H7 (cell line): ENCODE results near the gene KCNS1. TPM values are rescaled to one million over a fixed set of nuclear protein-coding genes. Genes with fewer than 3 reads are reported as not detected.

Experiments used
- DNase-seq: peaks from one replicate; pipeline ENCODE4 v3.0.0; 2012
- H3K27me3 ChIP-seq: 2 replicates; pipeline ENCODE4 v1.6.0; 2011; ENCODE audit warnings: mild to moderate bottlenecking, low read length; ENCODE audit not compliant: control insufficient read depth, insufficient read depth
- H3K36me3 ChIP-seq: replicated peaks from 2 replicates; pipeline ENCODE4 v1.5.1; 2011; ENCODE audit warnings: low read length; ENCODE audit not compliant: control insufficient read depth, insufficient read depth
- H3K4me3 ChIP-seq: 2 replicates; pipeline ENCODE4 v1.5.1; 2011; ENCODE audit warnings: low read depth, mild to moderate bottlenecking, control low read depth, low read length, moderate library complexity; ENCODE audit not compliant: insufficient read depth
- total RNA-seq: library from RNA; depleted of rRNA; stranded (reverse); fragments of >200 nt; shearing (Covaris generic); gene quantifications from 2 replicates; pipeline ENCODE4 v1.2.3, GENCODE V29; 2014

KCNS1 gene
- total RNA-seq, 1 experiment from 2014 or later, result 0.59 TPM

DNA sequence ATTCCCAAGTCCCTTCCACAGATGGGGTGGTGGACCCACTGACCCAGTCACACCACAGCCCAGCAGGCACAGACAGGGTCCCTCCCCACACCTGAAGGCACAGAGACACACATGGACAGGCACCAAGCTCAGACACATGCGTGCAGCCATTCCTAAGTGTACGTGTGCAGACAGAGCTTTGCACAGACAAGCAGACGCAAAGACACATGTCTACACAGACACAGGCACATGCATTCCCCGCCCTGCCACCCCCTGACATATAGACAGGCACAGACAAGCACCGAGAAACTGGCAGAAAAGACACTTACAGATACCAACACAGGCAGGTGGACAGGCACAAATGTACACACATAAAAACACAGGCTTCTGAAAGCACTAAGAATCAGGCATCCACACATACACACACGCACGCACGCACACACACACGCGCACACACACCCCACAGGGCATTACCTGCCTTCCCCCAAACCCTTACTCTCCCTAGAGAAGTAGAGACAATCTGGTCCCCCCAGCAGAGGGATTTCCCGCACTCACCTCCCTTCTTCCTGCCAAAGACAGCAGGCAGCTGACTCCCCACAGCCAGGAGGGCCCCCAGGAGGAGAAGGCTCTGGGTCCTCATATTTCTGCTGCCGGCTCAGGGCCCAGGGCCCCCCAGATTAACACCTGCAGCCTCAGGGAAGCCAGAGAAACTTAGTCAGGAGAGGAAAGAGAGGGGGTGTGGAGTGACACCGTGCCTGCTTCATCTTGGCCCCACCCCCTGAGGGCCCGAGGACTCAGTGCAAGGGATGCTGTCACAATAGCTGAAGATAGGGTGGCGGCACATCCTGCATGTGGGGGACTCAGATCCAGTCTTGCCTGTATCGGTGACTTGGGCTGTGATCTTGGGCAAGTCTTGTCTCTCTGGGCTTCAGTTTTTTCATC lies 13.8 kb upstream of the KCNS1 start, which contains the start of gene WFDC5:
Gene WFDC5 (minus strand): TSS at position 710 of the 921 bp plus-strand sequence. CDS start 91 bp downstream, at position 619.
- DNase-seq, result peak; percentile 62
- Histone ChIP-seq H3K36me3 (no peaks in the 10 kb centered on the region), H3K4me3 (no peak within 1 kb of the TSS), H3K27me3 (no peaks in the 10 kb centered on the region; the same call in 1 of the 2 replicates)

DNA sequence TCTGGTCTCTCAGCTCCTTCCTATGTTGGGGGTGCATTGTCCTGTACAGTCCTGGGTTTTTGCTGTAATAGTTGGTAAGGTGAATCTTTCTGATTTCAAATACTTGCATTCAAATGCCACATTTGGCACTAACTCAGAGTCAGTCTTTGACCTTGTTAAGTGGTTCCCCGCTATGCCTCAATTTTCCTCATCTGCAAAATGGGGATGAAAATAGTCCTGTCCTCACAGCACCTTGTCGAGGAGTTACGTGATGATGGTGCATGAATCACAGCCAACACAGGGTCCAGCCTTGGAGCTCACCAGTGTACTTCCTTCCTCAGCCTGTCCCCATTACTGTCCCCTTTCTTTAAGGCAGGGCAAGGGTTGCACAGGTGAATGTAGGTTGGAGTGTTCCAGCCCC lies 12.9 kb upstream of the KCNS1 start:
- Histone ChIP-seq H3K4me3 (no peak overlapping the region), H3K36me3 (no peaks in the 10 kb centered on the region)

DNA sequence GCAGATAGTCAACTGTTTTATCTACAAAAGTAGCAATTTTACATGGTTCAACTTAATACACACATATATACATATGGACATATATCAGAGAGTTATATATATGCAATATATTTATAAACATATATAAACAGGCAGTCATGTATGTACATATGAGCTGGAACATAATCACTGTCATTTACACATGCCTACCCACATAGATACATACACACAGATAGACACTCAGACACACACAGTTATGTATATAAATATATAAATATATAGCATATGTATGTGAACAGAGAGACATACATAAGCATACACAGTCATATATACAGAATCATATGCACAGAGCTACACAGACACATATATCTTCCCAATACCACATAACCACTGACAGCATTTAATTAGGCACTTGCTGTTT lies 11.8 kb upstream of the KCNS1 start:
- no peak for DNase-seq
- Histone ChIP-seq H3K4me3 (no peak overlapping the region), H3K27me3 (no peaks in the 10 kb centered on the region; the same call in 1 of the 2 replicates), H3K36me3 (no peaks in the 10 kb centered on the region)

More for the DNA sequence above, 12.9 kb upstream of the KCNS1 start:
- no peaks in the 10 kb centered on the region; the same call in 1 of the 2 replicates for H3K27me3 ChIP-seq
- DNase-seq, result no peak

DNA sequence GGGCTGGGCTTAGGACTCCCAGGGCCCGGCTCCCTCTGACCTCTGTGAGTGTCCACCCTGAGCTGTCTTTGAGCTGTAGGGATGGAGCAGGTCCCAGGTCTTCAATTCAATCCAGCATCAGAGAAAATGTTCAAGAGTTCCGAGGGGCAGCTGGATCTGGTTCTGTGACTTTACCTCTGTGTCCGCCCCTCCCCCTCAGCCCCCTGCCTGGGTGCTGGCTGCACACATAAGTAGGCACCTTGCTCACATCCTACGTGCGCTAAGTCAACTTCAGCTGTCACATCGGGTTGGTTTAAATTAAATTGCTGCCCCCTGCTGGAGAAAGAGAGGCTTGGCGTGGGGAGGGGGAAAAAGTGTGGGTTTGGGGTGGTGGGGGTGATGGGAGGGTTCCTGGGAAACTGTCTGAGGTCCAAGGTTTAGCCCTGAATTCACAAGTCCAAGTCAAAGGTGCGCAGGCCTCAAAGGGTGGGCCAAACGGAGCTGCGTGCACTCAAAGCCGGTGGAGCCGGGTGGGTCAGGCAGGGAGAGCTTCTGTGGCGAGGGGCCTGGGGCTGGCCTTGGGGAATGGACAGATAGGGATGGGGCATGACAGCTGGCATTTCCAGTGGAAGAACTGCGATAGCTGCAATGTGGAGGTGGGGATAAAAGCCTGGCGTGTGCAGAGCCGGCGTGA lies 11.0 kb upstream of the KCNS1 start:
- Histone ChIP-seq H3K4me3 (no peak overlapping the region), H3K36me3 (no peaks in the 10 kb centered on the region)
- DNase-seq, result peak; percentile 84

DNA sequence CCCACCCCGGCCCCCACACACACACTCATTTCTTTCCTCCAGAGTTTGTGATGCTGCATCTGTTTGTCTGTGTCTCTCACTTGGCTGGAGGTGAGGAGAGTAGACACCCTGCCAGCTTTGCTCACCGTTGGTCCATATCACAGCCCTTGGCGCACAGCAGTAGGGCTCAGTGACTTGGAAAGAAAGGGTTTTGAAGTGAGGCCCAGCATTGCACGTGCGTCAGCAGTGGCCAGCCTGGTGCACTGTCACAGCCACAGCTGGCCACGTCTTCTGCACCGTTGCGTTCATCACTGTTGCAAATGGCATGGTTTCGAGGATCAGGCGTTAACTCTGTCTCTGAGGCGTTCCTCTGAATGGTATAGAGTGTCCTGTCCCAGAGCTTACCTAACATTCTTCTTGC lies 10.4 kb upstream of the KCNS1 start:
- no peak overlapping the region for H3K4me3 ChIP-seq
- H3K36me3 ChIP-seq, result no peaks in the 10 kb centered on the region
- no peaks in the 10 kb centered on the region; the same call in 1 of the 2 replicates for H3K27me3 ChIP-seq
- no peak for DNase-seq

More for the DNA sequence above, 11.0 kb upstream of the KCNS1 start:
- H3K27me3 ChIP-seq, result no peaks in the 10 kb centered on the region; the same call in 1 of the 2 replicates

DNA sequence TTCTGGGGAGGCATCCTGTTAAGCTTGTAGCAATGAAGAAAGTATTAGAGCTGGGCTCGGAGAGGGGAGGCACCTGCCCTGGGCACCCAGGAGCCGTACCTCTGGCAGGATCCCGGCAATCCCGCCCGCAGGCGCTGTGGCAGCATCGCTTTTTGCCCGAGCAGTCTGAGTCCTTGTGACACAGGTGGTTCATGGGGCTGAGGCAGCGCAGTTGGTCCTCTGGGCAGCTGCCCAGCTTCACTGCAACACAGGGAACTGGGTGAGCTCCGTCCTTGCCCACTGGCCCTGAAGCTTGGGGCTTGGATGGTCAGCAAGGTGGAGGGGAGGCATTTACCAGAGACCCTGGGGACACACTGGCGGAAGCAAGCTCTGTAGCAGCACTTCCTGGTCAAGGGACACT lies 9.4 kb upstream of the KCNS1 start:
- H3K4me3 ChIP-seq, result no peak overlapping the region
- no peak for DNase-seq
- H3K27me3 ChIP-seq, result no peaks in the 10 kb centered on the region; the same call in 1 of the 2 replicates
- no peaks in the 10 kb centered on the region for H3K36me3 ChIP-seq

DNA sequence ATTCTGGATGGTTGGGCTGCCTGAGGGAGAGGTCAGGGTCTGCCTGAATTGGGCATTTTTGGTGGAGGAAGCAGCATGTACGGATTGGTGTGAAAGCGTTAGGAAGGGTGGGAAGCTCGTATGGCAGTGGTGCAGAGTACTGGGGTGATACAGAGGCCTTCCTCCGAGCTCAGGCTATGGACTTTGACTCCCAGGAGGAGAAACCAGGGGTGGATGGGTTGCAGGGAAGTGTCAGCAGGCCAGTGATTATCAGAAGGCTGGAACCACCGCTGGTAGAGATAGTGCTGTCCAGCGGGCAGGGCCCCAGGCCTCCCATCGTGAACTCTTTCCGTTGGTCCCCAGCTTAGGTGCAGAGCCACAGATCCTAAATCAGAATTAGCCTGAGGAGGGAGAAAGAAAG lies 8.7 kb upstream of the KCNS1 start:
- no peaks in the 10 kb centered on the region for H3K36me3 ChIP-seq
- no peak overlapping the region for H3K4me3 ChIP-seq
- no peaks in the 10 kb centered on the region; the same call in 1 of the 2 replicates for H3K27me3 ChIP-seq
- DNase-seq, result no peak

DNA sequence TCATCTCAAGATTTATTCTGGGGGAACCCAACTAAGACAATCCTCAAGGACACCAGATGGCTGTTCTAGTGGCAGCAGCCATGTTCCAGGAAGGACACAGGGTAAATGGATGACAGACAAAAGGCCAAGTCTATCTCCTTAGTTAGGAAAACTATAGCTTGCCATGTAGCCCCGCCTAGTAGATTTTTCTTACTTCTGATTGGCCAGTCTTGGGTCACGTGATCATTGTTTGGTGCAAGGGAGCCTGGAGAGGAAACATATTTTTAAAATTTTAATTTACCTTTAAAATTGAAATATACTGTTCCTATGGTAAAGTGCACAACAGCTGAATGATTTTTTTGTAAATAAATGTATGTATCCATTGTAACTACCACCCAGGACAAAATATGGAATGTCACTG lies 4.4 kb upstream of the KCNS1 start:
- no peak for DNase-seq

DNA sequence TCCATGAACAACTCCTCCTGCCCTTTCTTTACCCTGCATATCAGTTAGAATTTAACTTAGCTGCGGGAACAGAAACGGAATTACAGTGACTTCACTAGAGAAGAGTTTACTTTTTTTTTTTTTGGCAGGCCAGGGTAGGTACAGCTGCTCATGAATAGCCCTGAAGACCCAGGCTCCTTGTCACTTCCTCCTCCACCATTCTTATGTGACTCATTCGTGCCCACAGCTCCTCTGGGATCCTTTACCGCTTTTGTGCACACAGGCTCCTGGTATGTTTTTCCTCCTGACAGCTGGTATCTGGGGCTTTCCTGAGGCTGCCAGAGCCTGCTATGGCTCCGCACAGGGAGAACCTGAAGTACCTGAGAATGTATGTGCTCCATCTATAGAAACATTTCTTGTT lies 3.9 kb upstream of the KCNS1 start:
- Histone ChIP-seq H3K4me3 (no peak overlapping the region), H3K27me3 (peaks cover 12% of the 10 kb centered on the region), H3K36me3 (no peaks in the 10 kb centered on the region)
- DNase-seq, result no peak

More for the DNA sequence above, 4.4 kb upstream of the KCNS1 start:
- H3K36me3 ChIP-seq, result no peaks in the 10 kb centered on the region
- peaks cover 7% of the 10 kb centered on the region for H3K27me3 ChIP-seq
- no peak overlapping the region for H3K4me3 ChIP-seq

DNA sequence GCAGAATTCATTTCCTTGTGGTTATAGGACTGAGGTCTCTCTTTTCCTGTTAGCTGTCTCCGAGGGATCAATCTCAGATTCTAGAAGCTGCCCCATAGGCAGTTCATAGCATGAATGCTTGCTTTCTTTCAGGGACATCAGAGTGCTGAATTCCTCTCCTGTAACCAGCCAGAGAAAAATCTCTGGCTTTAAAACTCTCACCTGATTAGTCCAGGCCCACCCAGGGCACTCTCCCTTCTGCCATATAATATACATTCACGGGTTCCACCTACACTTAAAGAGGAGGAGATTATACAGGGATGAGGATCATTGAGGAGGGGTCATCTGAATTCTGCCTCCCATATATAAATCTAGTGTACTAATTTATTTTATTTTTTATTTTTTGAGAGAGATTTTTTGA lies 2.1 kb upstream of the KCNS1 start:
- Histone ChIP-seq H3K4me3 (no peak overlapping the region), H3K27me3 (peaks cover 27% of the 10 kb centered on the region), H3K36me3 (no peaks in the 10 kb centered on the region)
- DNase-seq, result no peak

DNA sequence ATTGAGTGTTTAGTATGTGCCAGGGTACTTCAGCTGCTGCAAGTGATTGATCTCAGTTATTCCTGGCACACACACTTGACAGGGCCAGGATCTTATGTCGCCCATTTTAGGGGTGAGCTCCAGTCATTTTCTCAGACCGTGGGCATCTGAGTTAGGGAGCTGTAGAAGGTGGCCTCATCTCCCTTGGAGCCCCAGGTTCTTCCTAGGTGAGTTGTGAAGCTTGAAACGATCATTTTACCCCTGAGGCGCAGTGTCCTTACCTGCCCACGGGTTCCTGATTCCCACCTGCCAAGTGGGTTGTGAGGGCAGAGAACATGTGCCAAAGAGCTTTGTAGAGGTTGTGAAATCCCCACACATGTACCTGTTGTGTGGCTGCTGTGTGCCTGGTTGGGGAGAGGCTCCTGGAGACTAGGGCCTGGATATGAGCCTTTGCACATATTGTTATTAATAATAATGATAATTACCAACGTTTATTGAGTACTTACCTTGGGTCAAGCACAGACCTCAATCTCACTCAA lies 465 bp upstream of the KCNS1 start:
- Histone ChIP-seq H3K27me3 (peaks cover 39% of the 10 kb centered on the region), H3K4me3 (no peak overlapping the region; the same call in 1 of the 2 replicates), H3K36me3 (no peaks in the 10 kb centered on the region)
- DNase-seq, result no peak

DNA sequence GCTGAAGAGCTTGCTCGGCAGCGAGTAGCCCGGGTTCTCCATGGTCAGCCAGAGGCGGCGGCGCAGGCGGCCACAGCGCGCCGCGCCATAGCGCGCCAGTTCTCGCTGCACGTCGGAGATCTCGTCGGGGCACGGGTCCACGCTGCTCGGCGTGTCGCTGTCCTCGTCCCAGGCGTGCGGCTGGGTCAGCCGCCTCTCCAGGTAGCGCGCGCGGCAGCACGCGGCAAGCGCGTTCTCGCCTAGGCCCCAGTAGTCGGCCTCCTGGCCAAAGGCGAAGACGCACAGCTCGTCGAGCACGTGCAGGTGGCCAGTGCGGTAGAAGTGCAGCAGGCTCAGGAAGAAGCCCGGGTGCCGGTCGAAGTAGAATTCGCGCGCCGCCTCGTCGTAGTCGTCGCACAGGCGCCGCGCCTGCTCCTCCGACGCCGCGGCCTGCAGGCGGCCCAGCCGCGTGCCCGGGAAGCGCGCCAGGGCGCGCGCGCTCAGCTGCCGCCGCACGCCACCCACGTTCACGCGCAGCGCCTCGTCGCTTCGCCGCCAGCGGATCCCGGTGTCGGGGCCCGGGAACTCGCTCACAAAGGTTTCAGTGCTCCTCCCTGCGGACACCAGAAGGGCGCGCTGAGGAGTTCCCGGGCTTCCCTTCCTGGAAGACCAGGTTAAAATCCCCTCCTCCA lies 2.7 kb downstream of the KCNS1 start:
- peak; percentile 92 for DNase-seq
- Histone ChIP-seq H3K27me3 (peaks cover 40% of the 10 kb centered on the region), H3K4me3 (no peak overlapping the region; the same call in 1 of the 2 replicates), H3K36me3 (no peaks in the 10 kb centered on the region)

DNA sequence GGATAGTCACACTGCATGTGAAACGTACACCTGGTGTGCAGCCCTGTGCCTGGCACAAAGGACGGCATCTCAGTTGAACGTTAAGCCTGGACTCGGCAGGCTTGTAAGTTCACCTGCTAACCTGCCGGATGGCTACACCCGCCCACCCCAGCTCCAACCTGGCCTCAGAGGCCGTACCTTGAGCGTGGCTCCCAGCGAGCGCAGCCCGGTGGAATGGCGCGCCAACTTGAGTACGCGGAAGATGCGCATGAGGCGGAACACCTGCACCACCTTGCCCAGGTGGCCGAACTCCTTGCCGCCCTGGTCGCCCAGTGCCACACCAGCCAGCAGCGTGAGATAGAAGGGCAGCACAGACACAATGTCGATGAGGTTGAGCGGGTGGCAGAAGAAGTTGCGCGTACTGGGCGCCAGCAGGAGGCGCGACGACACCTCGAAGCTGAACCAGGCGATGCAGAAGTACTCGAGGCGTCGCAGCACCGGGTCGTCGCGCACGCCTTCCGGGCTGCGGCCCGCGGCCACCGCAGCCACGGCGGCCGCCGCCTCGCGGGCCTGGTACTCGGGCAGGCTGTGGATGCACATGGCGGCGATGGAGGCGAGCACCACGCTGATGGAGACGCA lies 3.3 kb downstream of the KCNS1 start:
- Histone ChIP-seq H3K36me3 (no peaks in the 10 kb centered on the region), H3K27me3 (peaks cover 40% of the 10 kb centered on the region), H3K4me3 (no peak overlapping the region)
- peak; percentile 61 for DNase-seq

DNA sequence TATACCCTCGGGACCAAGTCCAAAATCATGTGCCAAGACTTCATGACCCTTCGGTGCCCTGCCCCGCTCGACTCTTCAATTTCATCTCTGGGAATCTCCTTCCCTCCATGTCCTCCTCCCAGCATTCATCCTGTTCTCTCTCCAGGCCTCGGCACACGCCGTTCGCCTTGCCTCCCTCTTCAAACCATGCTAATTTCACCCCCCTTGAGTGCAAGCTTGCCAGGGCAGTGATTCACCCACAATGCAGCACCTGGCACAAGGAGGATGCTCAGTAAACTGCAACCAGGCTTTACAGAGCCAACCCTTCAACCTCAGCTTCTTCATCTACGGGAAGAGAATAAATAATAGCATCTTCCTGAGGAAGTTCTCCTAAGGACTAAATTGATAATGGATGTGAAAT lies 4.1 kb downstream of the KCNS1 start:
- no peak overlapping the region for H3K4me3 ChIP-seq
- H3K36me3 ChIP-seq, result no peaks in the 10 kb centered on the region
- H3K27me3 ChIP-seq, result peaks cover 40% of the 10 kb centered on the region
- DNase-seq, result no peak
